Non-pigmented ciliary epithelial cell (primary cell): ENCODE data around the gene PKP1.

Experiments
- DNase-seq: peaks from one replicate; pipeline ENCODE4 v3.0.0-alpha.2; 2010; ENCODE audit warnings: low read depth

PKP1 gene

GRCh38 chr1:201281573-201281972 lies 1.7 kb upstream of the PKP1 start:
- no peak for DNase-seq

- DNase-seq: no peak
Observed at GRCh38 chr1:201282216-201282615, 1.1 kb upstream of the PKP1 start.

GRCh38 chr1:201283836-201284553 lies 689 bp downstream of the PKP1 start:
- no peak for DNase-seq

GRCh38 chr1:201284636-201285035 lies 1.3 kb downstream of the PKP1 start:
- DNase-seq: no peak

GRCh38 chr1:201285846-201286245 lies 2.5 kb downstream of the PKP1 start:
- DNase-seq: no peak

- DNase-seq: no peak
Observed at GRCh38 chr1:201286445-201286844, 3.1 kb downstream of the PKP1 start.

- no peak for DNase-seq
Observed at GRCh38 chr1:201288007-201288406, 4.7 kb downstream of the PKP1 start.

GRCh38 chr1:201288765-201289164 lies 5.5 kb downstream of the PKP1 start:
- no peak for DNase-seq

- DNase-seq: no peak
Observed at GRCh38 chr1:201290551-201290950, 7.2 kb downstream of the PKP1 start.

- no peak for DNase-seq
Observed at GRCh38 chr1:201291916-201292315, 8.6 kb downstream of the PKP1 start.

GRCh38 chr1:201294876-201295275 lies 11.6 kb downstream of the PKP1 start:
- no peak for DNase-seq

- no peak for DNase-seq
Observed at GRCh38 chr1:201295346-201295745, 12.0 kb downstream of the PKP1 start.

- DNase-seq: no peak
Observed at GRCh38 chr1:201295861-201296260, 12.6 kb downstream of the PKP1 start.

- no peak for DNase-seq
Observed at GRCh38 chr1:201296352-201296751, 13.0 kb downstream of the PKP1 start.

GRCh38 chr1:201298396-201299381 lies 15.4 kb downstream of the PKP1 start:
- no peak for DNase-seq

- no peak for DNase-seq
Observed at GRCh38 chr1:201299968-201300367, 16.7 kb downstream of the PKP1 start.

- no peak for DNase-seq
Observed at GRCh38 chr1:201300641-201301040, 17.3 kb downstream of the PKP1 start.

GRCh38 chr1:201302163-201303152 lies 19.2 kb downstream of the PKP1 start:
- DNase-seq: no peak

- no peak for DNase-seq
Observed at GRCh38 chr1:201304126-201304525, 20.8 kb downstream of the PKP1 start.

- DNase-seq: no peak
Observed at GRCh38 chr1:201305815-201306214, 22.5 kb downstream of the PKP1 start.

GRCh38 chr1:201307231-201307630 lies 23.9 kb downstream of the PKP1 start:
- no peak for DNase-seq
